GM12874 (cell line): ENCODE results near the gene CNTNAP4.

Experiments used
- TF ChIP-seq, protein P1 (sequence below): IDR thresholded peaks from 2 replicates; pipeline ENCODE4 v1.5.1; 2011; ENCODE audit warnings: low read depth, mild to moderate bottlenecking, control low read depth, low read length, moderate library complexity; ENCODE audit not compliant: insufficient read depth

The CNTNAP4 gene

DNA sequence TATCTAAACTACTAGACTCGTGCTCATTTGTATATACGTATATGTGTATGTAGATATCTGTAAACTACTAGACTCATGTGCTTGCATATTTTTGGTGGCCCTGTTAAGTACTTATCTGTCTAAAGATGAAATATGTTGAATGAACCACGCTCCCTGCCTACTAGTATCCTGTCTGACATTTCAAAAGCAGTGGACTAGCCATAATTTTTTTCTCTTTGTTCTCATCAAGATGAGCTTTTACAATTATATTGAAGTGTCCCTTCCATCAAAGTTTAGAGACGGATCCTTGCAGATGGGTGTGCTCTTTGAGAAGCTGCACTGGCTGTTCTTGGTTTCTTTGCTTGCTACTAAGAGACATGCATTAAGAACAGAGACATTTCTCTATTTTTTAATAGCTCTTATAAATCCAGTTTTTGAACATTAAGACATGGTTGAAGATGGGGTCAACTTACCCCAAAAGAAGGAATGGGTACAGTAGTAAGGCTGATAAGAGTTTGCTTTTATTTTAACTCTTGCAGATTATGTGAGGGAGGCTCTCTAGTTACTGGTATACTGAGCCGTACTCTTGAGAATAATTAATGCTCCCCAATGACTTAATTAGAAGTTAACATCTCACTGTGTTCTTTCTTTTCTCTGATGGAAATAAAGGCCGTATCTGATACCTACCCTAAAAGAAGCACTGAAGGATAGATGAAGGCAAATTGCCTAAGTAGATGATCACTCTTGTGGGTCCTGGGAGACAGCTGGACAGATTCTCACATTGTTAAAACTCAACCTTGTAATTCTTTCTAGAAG is 3.4 kb downstream of the CNTNAP4 start:
- TF ChIP-seq, protein P1, sequence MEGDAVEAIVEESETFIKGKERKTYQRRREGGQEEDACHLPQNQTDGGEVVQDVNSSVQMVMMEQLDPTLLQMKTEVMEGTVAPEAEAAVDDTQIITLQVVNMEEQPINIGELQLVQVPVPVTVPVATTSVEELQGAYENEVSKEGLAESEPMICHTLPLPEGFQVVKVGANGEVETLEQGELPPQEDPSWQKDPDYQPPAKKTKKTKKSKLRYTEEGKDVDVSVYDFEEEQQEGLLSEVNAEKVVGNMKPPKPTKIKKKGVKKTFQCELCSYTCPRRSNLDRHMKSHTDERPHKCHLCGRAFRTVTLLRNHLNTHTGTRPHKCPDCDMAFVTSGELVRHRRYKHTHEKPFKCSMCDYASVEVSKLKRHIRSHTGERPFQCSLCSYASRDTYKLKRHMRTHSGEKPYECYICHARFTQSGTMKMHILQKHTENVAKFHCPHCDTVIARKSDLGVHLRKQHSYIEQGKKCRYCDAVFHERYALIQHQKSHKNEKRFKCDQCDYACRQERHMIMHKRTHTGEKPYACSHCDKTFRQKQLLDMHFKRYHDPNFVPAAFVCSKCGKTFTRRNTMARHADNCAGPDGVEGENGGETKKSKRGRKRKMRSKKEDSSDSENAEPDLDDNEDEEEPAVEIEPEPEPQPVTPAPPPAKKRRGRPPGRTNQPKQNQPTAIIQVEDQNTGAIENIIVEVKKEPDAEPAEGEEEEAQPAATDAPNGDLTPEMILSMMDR: no peak

DNA sequence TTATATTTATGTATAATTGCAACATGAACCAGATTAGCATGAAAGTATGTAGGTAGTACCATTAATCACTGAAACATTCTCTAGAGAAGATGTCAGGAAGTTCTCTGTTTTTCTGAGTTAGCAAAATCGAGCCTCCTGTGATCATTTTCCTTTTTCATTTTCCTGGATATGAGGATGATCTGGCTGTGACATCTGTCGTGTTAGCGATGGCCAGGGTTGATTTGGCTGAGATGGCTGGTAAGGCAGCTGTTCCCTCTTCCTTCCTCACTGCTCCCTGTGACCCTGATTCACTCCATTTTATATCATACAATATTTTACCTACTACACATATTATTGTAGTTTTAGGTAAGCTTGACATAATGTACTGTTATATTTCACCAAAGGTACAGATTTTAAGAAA is 10.3 kb downstream of the CNTNAP4 start:
- TF ChIP-seq, protein P1: no peak

DNA sequence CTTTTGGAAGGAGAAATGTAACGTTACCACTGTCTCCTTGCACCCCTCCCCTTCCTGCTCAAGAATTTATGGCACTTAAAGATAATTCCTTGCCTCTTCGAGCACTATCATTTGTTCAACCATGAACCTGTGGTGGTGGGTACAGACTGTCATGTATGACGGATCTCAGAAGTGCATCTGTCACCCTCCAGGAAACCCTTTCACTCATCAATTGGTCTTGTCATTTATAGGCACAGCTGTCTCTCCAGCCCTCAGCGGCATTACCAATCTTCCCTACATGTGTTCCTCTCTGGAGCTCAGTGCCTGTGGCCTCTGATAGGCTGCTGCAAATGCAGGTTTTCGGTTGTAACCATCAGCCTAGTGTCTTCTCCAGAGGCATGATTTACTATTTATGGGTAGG is 15.0 kb downstream of the CNTNAP4 start:
- TF ChIP-seq, protein P1: no peak

DNA sequence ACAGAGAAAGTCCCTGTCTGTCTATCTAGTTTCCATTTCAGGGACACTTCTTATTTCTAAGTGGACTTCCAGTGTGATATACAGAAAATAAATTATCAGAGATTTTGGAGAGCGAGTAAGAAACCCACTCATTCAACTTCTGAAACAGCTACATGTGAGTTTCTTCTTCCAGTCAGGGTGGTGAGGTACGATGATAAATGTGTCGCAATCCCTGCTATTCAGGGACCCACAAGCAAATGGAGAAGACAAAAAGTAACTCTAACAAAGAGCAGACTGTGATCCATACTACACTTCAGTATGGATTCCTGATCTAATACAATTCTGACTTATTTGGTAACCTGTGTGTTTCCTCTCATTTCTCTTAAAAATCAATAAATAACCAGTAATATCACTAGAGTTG is 16.8 kb downstream of the CNTNAP4 start:
- TF ChIP-seq, protein P1: no peak

DNA sequence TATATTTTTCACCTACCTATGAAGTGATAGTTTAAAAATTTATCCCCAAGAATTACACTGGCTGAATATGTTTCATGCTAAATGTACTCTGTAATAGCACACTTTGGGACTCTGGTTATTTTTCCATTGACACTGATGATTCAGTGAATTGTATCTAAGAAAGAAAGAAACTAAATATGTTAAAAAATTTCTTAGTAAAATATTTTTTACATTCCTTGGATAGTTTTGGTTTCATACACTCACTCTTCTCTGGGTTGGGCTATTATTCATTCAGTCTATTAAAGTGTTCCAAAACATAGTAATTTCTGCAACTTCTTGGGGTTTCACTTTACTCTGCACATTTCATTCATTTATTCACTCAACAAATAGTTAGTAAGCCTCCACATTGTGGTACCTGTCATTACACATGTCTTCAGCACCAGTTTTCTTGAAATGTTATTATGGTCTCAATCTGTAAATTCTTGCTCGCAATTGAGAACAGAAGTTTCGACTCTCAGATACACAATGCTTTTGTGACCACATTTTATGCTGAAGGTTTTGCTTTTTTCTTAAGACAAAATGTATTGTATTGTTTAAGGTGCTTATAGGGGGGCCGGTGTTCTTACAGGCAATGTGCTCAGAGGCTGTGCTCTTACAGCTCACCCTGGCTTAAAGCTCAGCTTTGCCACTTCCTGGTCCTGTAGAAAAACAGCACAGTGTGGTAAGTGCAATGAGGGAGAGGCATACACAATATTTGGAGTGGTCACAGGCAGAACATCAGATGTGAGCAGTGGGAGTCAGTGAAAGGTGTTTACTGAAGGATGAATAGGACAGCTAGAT is 17.4 kb downstream of the CNTNAP4 start:
- TF ChIP-seq, protein P1: no peak

DNA sequence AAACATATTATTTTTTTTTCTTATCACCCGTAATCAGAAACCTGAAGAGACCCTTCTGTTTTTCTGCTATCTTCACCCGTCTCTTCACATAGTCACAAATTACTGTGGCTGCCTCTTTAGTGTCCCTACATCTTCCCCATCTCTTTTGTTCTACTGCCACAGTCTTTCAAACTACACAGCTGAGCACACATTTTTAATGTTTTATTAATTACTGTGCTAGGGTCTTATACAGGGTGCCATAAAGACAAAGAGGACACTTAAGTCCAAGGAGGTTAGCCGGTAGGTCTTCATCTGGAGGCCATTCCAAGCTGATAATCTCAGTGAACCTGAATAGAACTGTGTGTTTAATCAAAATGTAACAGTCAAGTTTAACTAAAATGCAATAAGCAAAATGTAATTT is 20.7 kb downstream of the CNTNAP4 start:
- TF ChIP-seq, protein P1: no peak

DNA sequence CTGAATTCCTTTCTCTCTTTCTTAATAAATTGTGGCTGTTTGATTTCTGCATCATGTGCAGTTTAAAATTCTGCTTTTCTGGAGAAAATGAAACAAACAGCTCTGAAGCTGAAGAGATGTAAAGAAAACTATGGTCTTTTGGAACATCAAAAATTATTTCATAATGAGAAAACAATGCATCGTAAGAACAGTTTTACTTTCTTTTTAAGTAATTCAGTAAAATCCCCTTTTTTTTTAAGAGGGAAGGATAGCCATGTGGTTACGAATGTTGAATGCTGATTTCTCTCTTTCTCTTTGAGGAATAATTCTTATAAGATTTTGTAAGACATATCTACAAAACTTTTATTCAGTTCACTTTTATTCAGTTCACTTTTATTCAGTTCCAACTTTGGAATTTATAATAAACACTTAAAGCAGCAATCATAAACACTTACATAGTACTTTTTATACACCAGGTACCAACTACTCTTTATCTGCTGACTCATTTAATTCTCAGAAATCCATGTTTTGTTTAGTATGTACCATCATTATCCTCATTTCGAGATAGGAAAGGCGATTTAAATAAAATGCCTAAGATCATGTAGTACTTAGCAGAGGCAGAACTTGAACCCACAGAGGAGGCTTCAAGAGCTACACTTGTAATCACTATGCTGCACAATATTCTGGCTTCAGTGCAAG is 26.6 kb downstream of the CNTNAP4 start:
- TF ChIP-seq, protein P1: no peak
